SH-SY5Y (cell line): Measurements from ENCODE around the gene NCF4.

Experiments used
- GATA2 ChIP-seq: IDR thresholded peaks from 2 replicates; pipeline ENCODE4 v1.6.1; 2011; ENCODE audit warnings: mild to moderate bottlenecking, low read depth, low read length
- GATA3 ChIP-seq: IDR thresholded peaks from 2 replicates; pipeline ENCODE4 v1.6.1; 2011; ENCODE audit warnings: low read depth, mild to moderate bottlenecking, low read length, moderate library complexity

The NCF4 gene

DNA sequence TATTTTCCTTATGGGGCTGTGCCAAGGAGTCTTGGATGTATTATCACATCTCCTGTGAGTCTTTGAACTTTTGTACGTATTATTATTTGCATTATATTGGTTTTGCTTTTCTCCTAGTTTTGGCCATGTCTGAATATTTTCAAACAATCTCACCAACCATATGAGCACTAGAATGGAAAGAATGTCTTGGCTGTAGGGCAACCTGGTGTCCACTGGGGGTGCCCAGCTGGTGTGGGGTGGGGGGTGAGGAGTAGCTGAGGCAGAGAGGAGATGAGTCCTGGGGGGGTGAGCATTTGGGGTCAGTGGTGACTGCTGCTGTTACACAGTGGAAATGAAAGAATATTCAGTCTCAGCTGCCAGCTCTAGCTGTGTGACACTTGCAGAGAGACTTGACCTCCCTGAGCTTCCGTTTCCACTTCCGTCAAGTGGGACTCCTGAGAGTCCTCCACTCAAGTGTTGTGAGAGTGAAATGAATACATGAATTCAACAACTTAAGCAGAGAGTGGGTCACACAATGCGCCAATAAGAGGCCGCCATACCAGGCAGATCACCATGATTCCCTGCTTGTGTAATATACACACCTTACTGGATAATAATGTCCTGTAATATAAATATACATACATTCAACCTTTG is 31.3 kb upstream of the NCF4 start:
- no peak for TF ChIP-seq GATA3

DNA sequence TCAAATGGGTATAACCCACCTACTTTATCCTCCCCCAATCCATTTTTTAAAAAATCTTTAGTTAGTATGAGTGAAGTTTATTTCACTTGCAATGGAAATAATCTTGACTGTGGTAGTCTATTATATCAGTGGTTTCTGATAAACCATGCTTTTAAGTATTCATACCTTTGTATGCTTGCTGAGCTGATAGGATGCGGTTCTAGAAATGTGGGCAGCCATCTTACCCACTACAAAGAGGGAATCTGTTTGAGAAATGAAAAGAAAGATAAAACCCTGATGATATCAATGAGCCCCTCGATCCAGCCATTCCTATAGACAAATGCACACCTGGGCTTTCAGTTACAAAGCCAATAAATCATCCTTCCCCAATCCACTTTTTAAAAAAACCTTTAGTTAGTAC is 30.2 kb upstream of the NCF4 start:
- TF ChIP-seq GATA2 = no peak
- no peak for TF ChIP-seq GATA3

DNA sequence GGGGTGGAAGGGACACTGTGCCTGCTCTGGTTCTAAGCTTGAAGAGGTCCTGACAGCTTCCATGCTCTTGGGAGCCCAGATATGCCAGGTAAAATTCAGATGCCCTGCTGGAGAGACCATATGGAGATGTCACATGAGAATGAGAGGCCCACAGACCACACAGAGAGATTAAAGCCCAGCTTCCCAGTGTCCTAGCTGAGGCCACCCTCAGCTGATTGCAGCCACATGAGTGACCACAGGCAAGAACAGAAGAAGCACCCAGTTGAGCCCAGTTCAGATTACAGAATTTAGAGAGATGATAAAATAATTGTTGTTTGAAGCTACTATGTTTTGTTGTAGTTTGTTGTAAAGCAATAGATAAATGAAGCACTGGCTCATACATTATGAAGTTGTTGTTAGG is 29.6 kb upstream of the NCF4 start:
- TF ChIP-seq GATA2 (no peak), GATA3 (no peak)

DNA sequence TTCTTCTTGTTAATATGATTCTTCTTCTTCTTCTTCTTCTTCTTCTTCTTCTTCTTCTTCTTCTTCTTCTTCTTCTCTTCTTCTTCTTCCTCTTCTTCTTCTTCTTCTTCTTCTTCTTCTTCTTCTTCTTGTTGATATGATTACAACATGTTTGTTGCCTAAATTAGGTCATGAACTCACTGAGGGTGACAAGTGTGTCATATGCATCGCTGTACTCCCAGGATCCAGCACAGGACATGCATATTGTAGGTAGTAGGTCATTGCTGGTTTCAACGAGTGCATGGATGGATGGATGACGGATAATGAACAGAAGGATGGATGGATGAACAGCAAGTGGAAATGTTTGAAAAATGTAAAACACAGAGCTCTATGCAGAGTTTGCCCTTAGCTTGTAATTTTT is 29.1 kb upstream of the NCF4 start:
- TF ChIP-seq GATA3 (no peak), GATA2 (no peak)

DNA sequence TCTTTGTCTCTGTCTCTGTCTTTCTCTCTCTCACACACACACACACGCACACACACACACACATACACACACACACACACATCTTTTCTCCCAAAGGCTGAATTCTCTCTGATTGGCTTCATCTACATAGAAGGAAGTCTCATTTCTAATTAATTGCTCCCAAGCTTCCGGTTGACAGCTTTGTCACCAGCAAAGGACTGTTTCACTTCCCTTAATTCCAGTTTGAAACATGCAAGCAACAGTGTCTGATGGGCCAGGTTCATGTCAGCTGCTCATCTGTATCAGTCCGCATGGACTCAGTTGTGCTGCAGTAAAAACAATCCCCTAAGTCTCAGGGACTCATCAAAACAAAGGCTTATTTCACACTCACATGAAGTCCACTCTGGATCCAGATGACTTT is 27.7 kb upstream of the NCF4 start:
- TF ChIP-seq GATA3 (no peak), GATA2 (no peak)

DNA sequence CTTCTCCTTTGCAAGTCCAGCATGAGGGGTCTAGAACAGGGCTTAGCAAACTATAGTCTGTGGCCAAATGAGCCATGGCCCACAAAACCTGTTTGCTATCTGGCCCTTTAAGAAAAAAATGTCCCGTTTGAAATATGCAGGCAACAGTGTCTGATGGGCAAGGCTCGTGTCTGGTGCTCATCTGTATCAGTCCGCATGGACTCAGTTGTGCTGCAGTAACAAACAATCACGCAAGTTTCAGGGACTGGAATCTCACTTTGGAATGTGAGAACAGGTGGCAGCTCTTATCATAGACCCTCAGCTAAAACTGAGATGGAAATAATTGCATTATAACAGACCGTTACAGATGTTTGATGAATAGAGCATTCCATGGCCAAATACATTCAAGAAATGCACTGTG is 24.9 kb upstream of the NCF4 start:
- no peak for TF ChIP-seq GATA3
- no peak for TF ChIP-seq GATA2

DNA sequence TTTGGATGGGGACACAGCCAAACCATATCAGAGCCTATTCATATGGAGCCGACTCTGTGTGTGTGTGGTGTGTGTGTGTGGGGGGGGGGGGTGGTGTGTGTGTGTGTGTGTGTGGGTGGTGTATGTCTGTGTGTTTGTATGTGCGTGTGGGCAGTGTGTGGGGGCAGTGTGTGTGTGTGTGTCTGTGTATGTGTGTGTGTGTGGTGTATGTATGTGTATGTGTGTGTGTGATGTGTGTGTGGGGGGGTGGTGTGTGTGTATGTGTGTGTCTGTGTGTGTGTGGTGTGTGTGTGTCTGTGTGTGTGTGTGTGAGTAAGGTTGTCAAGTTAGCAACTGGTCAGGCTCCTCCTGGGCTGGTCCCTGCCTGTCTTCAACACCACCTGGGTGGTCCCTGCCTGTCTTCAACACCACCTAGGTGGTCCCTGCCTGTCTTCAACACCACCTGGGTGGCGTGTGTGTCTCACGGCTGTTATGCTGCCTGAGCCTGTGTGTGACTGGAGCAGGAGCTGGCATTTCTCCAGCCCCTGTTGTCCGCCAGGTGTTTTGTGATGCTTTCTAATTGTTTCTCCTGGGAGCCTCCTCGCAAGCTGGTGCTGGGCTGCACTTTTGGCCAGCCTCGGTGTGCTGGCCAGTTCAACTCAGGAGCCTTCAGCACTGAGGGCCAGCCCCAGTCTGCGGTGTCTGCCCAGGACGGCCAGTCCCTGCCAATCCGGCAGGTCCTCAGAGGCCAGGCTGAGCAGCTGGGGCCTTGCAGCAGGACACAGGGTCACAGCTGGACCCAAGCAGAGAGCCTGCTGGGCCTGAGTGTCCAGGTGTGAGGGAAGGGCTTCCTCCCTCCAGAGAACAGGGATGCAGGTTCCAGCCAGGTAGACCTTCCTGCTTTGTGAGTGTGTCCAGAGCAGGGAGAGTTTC is 22.4 kb upstream of the NCF4 start:
- no peak for TF ChIP-seq GATA2
- TF ChIP-seq GATA3 = no peak

DNA sequence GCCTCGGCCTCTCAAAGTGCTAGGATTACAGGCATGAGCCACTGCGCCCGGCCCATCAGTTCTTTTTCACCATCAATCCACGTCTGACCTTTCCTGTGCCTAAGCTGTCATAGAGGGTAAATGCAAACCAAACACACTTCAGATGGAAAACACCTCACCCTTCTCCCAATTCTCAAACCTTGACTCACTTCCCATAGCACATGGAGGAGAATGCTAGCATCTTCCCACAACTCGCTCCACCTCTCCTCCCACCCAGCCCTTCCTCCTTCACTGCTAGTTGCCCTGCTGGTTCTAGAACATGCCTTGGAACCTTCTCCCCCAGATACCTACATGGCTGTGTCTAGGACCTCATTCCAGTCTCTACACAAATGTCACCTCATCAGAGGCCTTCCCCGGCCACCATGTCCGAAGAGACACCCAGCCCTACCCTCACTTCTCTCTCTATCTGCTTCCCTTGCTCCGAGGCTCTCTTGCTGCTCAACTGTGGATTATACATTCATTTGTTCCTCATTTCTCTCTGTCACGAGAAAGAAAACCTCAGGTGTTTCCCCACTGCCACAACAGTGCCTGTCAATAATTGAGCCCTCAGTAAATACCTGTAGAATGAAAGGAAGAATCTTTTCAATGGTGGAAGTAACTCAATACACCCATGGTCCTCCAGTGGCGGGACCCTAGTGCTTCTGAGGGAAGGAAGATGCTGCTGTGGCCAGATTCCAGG is 21.3 kb upstream of the NCF4 start:
- TF ChIP-seq GATA2 = no peak
- no peak for TF ChIP-seq GATA3

DNA sequence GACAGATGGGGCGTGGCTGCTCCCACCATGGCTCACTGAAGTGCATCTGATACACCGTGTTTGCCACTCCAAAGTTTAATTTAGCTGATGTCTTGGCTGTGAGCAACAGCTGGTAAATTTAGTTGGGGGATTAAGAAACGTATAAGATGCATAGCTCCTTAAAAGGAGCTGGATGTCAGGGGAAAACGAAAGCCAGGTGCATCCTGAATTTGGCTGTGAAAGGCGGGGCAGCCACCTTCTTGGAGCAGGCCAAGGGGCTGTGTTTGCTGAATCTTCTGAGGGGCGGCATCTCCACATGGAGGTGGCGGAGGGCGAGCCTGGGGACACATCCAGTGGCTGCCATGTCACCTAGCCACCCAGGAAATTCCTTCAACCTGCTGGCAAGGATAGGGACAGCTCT is 20.7 kb upstream of the NCF4 start:
- no peak for TF ChIP-seq GATA3
- TF ChIP-seq GATA2 = no peak

DNA sequence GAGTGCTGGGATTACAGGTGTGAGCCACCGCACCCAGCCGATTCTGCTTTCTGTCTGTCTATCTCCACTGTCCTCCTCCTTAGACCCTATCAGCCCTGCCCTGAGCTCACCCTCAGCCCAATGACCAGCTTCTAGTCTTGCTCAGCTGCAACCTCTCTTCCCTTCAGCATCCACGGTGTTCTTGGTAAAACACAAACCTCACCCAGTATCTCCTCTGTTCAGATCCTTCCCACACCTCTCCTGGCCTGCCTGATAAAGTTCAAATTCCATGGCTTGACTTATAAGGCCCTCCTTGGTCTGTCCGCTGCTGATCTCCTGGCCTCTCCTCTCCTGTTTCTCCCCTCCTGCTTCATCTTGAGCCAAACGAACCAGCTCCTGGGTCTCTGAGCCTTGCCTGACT is 14.5 kb upstream of the NCF4 start:
- TF ChIP-seq GATA2 (no peak), GATA3 (no peak)

DNA sequence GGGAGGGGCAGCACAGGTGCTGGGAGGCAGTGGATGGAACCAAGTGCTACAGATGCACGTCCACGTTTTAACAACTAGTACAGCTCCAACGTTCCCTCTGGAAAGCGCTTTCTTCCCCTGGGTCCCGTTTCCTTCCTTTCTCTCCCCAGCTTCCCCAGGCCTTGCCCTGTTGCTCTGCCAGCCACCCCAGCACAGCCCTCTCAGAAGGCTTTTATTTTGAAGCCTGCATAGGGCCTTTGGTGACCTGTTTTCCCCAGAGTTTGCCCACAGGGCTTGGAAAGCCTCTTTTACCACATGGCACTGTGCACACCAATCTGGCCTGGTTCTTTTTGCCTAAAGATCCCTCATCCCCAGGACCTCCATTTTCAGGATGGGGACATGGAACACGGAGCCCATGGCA is 13.9 kb upstream of the NCF4 start:
- TF ChIP-seq GATA2 (no peak), GATA3 (no peak)

DNA sequence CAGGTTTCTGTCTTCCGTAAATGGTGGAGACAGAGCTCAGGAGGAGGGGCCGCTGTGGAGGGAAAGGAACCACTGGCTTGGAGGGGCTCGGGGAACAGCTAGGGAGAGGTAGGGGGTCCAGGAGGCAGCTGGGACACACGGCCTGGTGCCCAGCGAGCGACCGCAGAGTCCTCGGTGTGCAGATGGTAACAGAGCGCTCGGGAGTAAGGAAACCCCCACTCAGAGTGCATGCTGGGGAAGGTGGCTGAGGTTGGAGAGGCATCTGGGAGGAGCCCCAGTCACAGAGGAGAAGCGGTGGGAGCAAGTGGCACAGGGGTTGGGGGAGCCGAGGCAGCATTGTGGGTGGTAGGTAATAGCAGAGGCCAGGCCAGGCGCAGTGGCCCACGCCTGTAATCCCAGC is 10.8 kb upstream of the NCF4 start:
- TF ChIP-seq GATA2 = no peak
- no peak for TF ChIP-seq GATA3

DNA sequence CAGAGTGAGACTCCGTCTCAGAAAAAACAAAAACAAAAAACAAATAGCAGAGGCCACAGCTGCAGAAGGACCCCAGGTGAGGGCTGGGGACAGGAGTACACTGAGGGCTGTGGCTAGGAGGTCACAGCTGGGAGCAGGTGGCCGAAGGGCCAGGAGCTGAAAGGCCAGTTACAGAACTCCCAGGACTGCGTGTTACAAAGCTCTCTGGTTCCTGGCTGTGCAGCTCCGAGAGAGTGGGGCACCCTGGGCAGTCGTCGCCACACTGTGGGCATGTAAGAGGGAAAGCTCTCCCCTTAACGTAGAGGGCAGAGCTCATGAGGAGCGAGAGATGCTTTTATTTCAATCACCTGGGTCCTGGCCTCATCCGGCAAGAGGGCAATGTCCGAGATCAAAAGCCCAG is 10.1 kb upstream of the NCF4 start:
- TF ChIP-seq GATA3 = no peak
- TF ChIP-seq GATA2 = no peak

DNA sequence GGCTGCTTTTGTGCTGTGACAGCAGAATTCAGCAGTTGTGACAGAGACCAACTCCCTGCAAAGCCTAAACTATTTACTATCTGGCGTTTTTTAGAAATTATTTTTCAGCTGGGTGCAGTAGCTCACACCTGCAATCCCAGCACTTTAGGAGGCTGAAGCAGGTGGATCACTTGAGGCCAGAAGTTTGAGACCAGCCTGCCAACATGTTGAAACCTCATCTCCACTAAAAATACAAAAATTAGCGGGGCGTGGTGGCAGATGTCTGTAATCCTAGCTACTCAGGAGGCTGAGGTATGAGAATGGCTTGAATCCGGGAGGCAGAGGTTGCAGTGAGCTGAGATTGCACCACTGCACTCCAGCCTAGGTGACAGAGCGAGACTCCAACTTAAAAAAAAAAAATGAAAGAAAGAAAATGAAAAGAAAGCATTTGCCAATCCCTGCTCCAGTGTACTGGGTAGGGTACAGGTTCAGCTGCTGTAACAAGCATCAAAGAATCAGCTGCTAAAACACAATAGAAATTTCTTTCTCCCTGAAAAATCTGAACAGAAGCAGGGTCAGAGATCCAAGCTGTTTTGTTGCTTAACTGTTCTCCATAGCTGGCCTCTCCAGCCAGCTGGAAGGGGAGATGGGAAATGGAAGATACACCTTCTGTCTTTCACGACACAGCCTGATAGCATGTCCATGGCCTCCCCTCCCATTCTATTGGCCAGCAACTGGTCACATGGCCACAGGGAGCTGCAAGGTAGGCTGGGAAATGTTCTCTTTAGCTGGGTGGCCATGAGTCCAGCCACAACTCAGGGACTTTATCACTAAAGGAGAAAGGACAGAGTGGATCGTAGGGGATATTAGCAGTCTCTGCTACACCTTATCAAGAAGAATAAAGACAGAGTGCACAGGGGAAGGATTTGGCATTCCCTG is 8.5 kb upstream of the NCF4 start:
- TF ChIP-seq GATA3 (no peak), GATA2 (no peak)
